ENCODE data around the gene TYW1.
"Not testable (repeated sequence)": the region's sequence is repeated elsewhere in the genome, so short reads cannot be mapped to it uniquely, and the experiment has no call there.

GRCh38 chr7:67100038-67100437, 103.4 kb downstream of the TYW1 start:
- not testable (repeated sequence) for TF ChIP-seq EZH2phosphoT487 (conservative IDR thresholded peaks at IDR 0.05; ENCODE audit: low read length); CTCF (IDR thresholded peaks at IDR 0.05; ENCODE audit: insufficient read depth, low read length, poor library complexity, severe bottlenecking)
